Heart right ventricle (tissue), 16 donors: ENCODE results near the gene KCNJ3. TPM values are rescaled to one million over a fixed set of nuclear protein-coding genes. Genes with fewer than 3 reads are reported as not detected.
A peak's percentile ranks its signal among the peaks of the same experiment; 100 is the strongest.

Source experiments
- ATAC-seq, 8 donors: fragments of 200-7000 bp; cut with Tn5 transposase; one replicate each; pipeline ENCODE4 v1.9.1; 2020; ENCODE audit warnings: mild to moderate bottlenecking in 8 of 8, moderate library complexity in 8 of 8, moderate number of reproducible peaks in 1 of 8
- DNase-seq, 2 donors: peaks; one replicate each; pipeline ENCODE4 v3.0.0-alpha.2; 2020
- H3K27ac ChIP-seq, 10 donors: fragments of 200-600 bp; sonication (generic) in 2 of 10; one replicate each; pipeline versions ENCODE4 v1.5.0 to v1.8.0; 2020 to 2022; ENCODE audit warnings: mild to moderate bottlenecking in 3 of 10
- H3K27me3 ChIP-seq, 7 donors: fragments of 200-600 bp; one replicate each; pipeline ENCODE4 v1.8.0; 2021 to 2022; ENCODE audit warnings: mild to moderate bottlenecking in 2 of 7
- H3K36me3 ChIP-seq, 9 donors: fragments of 200-600 bp; sonication (generic) in 1 of 9; one replicate each; pipeline versions ENCODE4 v1.5.0 to v1.8.0; 2020 to 2022; ENCODE audit warnings: mild to moderate bottlenecking in 2 of 9
- H3K4me1 ChIP-seq, 9 donors: fragments of 200-600 bp; sonication (generic) in 1 of 9; one replicate each; pipeline versions ENCODE4 v1.5.0 to v1.8.0; 2020 to 2022; ENCODE audit warnings: mild to moderate bottlenecking in 4 of 9
- H3K4me3 ChIP-seq, 10 donors: fragments of 200-600 bp; sonication (generic) in 2 of 10; one replicate each; pipeline versions ENCODE4 v1.5.0 to v1.8.0; 2020 to 2022; ENCODE audit warnings: mild to moderate bottlenecking in 7 of 10, moderate library complexity in 2 of 10
- H3K9me3 ChIP-seq, 11 donors: fragments of 200-600 bp in 10 of 11; sonication (generic) in 2 of 11; one replicate each; pipeline versions ENCODE4 v1.5.0 to v1.8.0; 2013 to 2022; ENCODE audit warnings: mild to moderate bottlenecking in 2 of 11, control low read depth in 1 of 11, moderate library complexity in 1 of 11
- CTCF ChIP-seq, 9 donors: fragments of 200-600 bp; sonication (generic) in 2 of 9; IDR thresholded peaks; one replicate each; pipeline versions ENCODE4 v1.5.0 to v1.8.0; 2021 to 2022; ENCODE audit warnings: antibody characterized with exemption in 9 of 9, mild to moderate bottlenecking in 5 of 9, moderate library complexity in 1 of 9
- WGBS, 2 donors: extraction: QIAGEN DNeasy Blood & Tissue Kit; methylation state at CpG; one replicate each; pipeline ENCODE4 v1.1.7; 2013; ENCODE audit warnings: inconsistent platforms in 1 of 2; 5-methylcytosine and 5-hydroxymethylcytosine counted together
- intact Hi-C, 10 donors: fragments of 100-400 bp; cut with DNase I; formaldehyde crosslinking; loops; one replicate each; pipeline versions ENCODE4 v1.11.1 to v1.14.2; 2022
- polyA plus RNA-seq, 2 donors: library from polyadenylated mRNA; stranded (reverse); fragments of 200-250 nt; gene quantifications; one replicate each; pipeline ENCODE4 v1.2.3, GENCODE V29; 2013
- total RNA-seq, 10 donors: library from RNA; stranded (reverse); fragmentation: NEBNext Ultra II Directional in 3 of 10; extraction: Animal tissue kit (Norgen Biotek cat#: 25700) in 3 of 10; gene quantifications; one replicate each; pipeline versions ENCODE4 v1.2.1 to v1.2.4, GENCODE V29; 2021 to 2023
- donor health status: Arrhythmogenic right ventricular cardiomyopathy.
- donor health status: ischemic (EF 13 %, LVEDD 7.1; RV severe dilation, severe dysfunction).
- donor health status: healthy with polysubstance abuse.
- donor health status: DM: no; HTN: yes; CAD: no.
- donor health status: DM: no; HTN: no; CAD: no.
- donor health status: ischemic (EF 25% LVEDD 6.9; RV normal size, moderate dysfunction).
- donor health status: ischemic (EF 25% LVEDD 5.7; RV mildly dilated, moderate dysfunction).
- donor health status: healthy.
- donor health status: DM: yes; HTN: yes; CAD: no.
- donor health status: Ischemic cardiomyopathy.
- donor health status: ischemic (EF 35%, LVEDD 5.7; RV mildly dilated, moderate dysfunction).
- donor health status: nonischemic (EF 11% LVEDD 7.7; RV severe dilation, severe dysfunction).
- donor health status: DM: yes; HTN: yes; CAD: no.
- donor health status: PGD.
- donor health status: ischemic (EF 29% LVEDD 5.4; RV normal size, mild dysfunction).
- donor health status: nonischemic (EF 23%, LVEDD 6.1; RV moderate dilation, normal function).

The KCNJ3 gene
- total and polyA plus RNA-seq, 12 donors = 0.01 to 4.7 (median 1.5) TPM

DNA sequence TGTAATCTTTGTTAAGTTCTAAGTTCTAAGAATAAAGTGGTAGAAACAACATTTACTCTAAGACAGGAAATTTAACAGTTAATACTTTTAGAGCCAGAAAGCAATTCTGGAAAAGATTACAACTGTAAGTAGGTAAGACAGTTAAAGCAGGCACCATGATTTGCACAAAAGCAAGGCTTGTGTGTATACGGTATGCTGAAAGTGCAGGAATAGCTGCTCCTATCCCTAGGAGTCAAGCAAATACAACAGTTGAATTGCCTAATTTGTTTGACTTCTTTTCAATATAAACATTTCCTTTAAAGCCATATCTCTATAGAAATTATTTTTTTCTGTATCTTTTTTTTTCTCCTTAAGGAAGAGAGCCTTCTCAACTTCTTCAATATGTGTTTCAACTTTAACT lies 116.4 kb downstream of the KCNJ3 start:
- H3K27ac ChIP-seq = no peak overlapping the region
- no peaks in the 10 kb centered on the region for H3K4me1 ChIP-seq
- WGBS, 2 donors = 69 to 79% methylated on average over 1 of the region's 1 CpG
- ATAC-seq (no peak), DNase-seq (no peak)
- no peaks in the 10 kb centered on the region for H3K27me3 ChIP-seq
- H3K36me3 ChIP-seq = no peaks in the 10 kb centered on the region
- no peak for TF ChIP-seq CTCF (IDR thresholded peaks at IDR 0.05)
- no peak overlapping the region for H3K4me3 ChIP-seq
- intact Hi-C loops = no loop called here
- H3K9me3 ChIP-seq = no peaks in the 10 kb centered on the region

GRCh38 chr2:154825358-154825757 lies 126.9 kb downstream of the KCNJ3 start:
- WGBS, 2 donors = 62 to 100% methylated on average over 2 of the region's 2 CpGs
- Histone ChIP-seq H3K4me3 (no peak overlapping the region), H3K4me1 (no peaks in the 10 kb centered on the region), H3K27me3 (no peaks in the 10 kb centered on the region), H3K36me3 (no peaks in the 10 kb centered on the region), H3K9me3 (no peaks in the 10 kb centered on the region), H3K27ac (no peak overlapping the region)
- ATAC-seq (no peak), DNase-seq (no peak)
- no peak for TF ChIP-seq CTCF (IDR thresholded peaks at IDR 0.05)
- intact Hi-C loops = no loop called here

- intact Hi-C loops = no loop called here
- Histone ChIP-seq H3K4me3 (peak overlapping the region in 2 of 10 donors; percentile 3 to 25), H3K4me1 (no peaks in the 10 kb centered on the region), H3K36me3 (no peaks in the 10 kb centered on the region), H3K9me3 (no peaks in the 10 kb centered on the region), H3K27me3 (no peaks in the 10 kb centered on the region), H3K27ac (peak overlapping the region in 3 of 10 donors; percentile 9 to 42 (median 13))
- TF ChIP-seq CTCF (IDR thresholded peaks at IDR 0.05) = no peak
- DNase-seq (no peak), ATAC-seq (peak in 1 of 8 donors; percentile 65)
- WGBS, 2 donors = 61 to 65% methylated on average over 5 of the region's 5 CpGs
Observed at GRCh38 chr2:154826827-154827226, 128.3 kb downstream of the KCNJ3 start.

DNA sequence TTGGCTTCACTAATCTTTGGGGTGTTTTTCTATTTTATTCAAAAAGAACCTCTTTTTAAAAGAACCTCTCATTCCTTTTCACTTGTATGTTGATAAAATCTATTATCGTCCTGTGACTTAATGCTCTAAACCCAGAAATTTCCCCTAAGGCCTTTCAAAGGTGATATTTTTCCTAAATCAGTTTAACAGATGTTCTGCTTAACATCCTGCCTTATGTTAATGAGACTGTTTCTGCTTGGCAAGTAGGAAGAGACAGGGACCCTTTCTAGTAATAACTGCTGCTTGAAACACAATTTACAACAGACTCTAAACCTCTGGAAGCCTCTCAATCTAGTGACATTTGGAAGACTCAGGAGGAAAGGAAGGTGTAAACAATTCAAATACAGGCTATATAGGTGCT lies 128.8 kb downstream of the KCNJ3 start:
- intact Hi-C loops = no loop called here
- 57 to 65% methylated on average over 1 of the region's 1 CpG for WGBS, 2 donors
- no peaks in the 10 kb centered on the region for H3K36me3 ChIP-seq
- H3K9me3 ChIP-seq = no peaks in the 10 kb centered on the region
- ATAC-seq = peak in 3 of 8 donors; percentile 53 to 61 (median 58)
- peak overlapping the region in 3 of 10 donors; percentile 9 to 42 (median 13) for H3K27ac ChIP-seq
- no peaks in the 10 kb centered on the region for H3K4me1 ChIP-seq
- TF ChIP-seq CTCF (IDR thresholded peaks at IDR 0.05) = no peak
- H3K27me3 ChIP-seq = no peaks in the 10 kb centered on the region
- peak overlapping the region in 2 of 10 donors; percentile 3 to 25 for H3K4me3 ChIP-seq
- no peak for DNase-seq
